Measurements from ENCODE around the gene MADD. TPM values are rescaled to one million over a fixed set of nuclear protein-coding genes. Genes with fewer than 3 reads are reported as not detected.

The MADD gene
- total RNA-seq, 2 experiments from 2014 or later = 161 to 178 TPM

DNA sequence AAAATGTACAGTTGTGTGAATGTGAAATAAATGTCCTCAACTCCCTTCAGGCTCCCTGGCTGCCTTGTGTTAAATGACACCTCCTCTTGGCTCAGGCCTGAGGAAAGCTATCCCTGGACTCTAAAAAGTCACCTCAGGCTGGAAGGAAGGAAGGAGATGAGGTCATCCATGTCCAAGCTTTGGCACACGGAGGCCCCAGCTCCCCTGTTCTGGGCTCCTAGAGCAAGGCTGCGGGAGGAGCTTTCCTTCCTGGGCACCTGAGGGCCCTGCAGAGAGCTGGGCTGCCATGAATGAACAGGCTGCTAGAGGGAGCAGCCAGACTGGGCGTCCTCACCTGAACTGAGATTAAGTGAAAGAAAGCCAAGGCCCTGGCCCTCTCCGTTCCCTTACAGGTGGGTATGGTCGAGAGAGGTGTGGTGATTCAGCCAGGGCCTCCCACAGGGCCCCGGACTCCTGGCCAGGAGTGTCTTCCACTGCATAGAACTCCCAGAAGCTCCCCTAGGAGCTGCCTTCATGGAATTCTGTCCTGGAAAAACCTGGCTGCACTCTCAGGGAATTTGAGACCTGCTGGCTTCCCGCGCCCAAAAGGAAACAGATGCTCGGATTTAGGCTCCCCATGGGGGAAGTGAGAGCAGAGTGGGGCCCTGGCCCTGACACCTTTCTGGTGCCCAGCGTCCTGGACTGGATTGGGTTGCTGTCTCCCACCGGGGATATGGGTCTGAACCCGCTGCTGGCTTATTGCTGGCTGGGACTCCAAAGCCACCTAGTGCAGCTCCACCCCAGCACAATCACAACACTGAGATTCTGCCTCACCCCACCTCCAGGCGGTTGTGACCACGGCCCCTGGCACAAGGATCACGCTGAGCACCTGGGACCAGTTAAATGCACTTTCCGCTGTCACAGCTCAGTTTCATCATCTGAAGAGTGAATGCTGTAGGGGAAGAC, 60.3 kb downstream of the MADD start:
- Histone ChIP-seq H3K4me1 (ENCODE audit: insufficient read depth, low read length) (no peaks in the 10 kb centered on the region), H3K27me3 (ENCODE audit: control insufficient read depth in 1 of 2, insufficient read depth in 2 of 2, low read length in 2 of 2) (no peaks in the 10 kb centered on the region), H3K27ac (ENCODE audit: low read depth in 1 of 2, low read length in 2 of 2) (no peak overlapping the region), H3K36me3 (ENCODE audit: insufficient read depth, low read length) (peaks cover 26% of the 10 kb centered on the region), H3K4me3 (ENCODE audit: low read length) (no peak overlapping the region), H3K9me3 (ENCODE audit: control insufficient read depth in 1 of 2, insufficient read depth in 1 of 2, low read length in 2 of 2) (no peaks in the 10 kb centered on the region)
- no peaks in the 10 kb centered on the region for H3K9me3 Mint-ChIP-seq
- ATAC-seq (ENCODE audit: poor library complexity) = peak; percentile 35
- ChIA-PET POLR2A (interaction anchor here (1.1 kb wide), 1 partner anchor 63 kb away, joined by 3 read pairs; no protein-coding TSS in a partner anchor), CTCF (interaction anchor here (1.1 kb wide), 1 partner anchor 81 kb away, joined by 3 read pairs; no protein-coding TSS in a partner anchor)
- no peak overlapping the region for H3K4me3 Mint-ChIP-seq
- H3K27ac Mint-ChIP-seq = no peak overlapping the region
- peak in 1 of 14 experiments; percentile 14 for DNase-seq
- H3K36me3 Mint-ChIP-seq (ENCODE audit: low read depth) = peaks cover 48% of the 10 kb centered on the region
- intact Hi-C loops (cut with DNase I, micrococcal nuclease) = no loop called here
- TF ChIP-seq, protein P1, sequence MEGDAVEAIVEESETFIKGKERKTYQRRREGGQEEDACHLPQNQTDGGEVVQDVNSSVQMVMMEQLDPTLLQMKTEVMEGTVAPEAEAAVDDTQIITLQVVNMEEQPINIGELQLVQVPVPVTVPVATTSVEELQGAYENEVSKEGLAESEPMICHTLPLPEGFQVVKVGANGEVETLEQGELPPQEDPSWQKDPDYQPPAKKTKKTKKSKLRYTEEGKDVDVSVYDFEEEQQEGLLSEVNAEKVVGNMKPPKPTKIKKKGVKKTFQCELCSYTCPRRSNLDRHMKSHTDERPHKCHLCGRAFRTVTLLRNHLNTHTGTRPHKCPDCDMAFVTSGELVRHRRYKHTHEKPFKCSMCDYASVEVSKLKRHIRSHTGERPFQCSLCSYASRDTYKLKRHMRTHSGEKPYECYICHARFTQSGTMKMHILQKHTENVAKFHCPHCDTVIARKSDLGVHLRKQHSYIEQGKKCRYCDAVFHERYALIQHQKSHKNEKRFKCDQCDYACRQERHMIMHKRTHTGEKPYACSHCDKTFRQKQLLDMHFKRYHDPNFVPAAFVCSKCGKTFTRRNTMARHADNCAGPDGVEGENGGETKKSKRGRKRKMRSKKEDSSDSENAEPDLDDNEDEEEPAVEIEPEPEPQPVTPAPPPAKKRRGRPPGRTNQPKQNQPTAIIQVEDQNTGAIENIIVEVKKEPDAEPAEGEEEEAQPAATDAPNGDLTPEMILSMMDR (IDR thresholded peaks at IDR 0.05) = no peak
- H3K4me1 Mint-ChIP-seq (ENCODE audit: low read depth) = no peaks in the 10 kb centered on the region
- no peaks in the 10 kb centered on the region for H3K27me3 Mint-ChIP-seq

DNA sequence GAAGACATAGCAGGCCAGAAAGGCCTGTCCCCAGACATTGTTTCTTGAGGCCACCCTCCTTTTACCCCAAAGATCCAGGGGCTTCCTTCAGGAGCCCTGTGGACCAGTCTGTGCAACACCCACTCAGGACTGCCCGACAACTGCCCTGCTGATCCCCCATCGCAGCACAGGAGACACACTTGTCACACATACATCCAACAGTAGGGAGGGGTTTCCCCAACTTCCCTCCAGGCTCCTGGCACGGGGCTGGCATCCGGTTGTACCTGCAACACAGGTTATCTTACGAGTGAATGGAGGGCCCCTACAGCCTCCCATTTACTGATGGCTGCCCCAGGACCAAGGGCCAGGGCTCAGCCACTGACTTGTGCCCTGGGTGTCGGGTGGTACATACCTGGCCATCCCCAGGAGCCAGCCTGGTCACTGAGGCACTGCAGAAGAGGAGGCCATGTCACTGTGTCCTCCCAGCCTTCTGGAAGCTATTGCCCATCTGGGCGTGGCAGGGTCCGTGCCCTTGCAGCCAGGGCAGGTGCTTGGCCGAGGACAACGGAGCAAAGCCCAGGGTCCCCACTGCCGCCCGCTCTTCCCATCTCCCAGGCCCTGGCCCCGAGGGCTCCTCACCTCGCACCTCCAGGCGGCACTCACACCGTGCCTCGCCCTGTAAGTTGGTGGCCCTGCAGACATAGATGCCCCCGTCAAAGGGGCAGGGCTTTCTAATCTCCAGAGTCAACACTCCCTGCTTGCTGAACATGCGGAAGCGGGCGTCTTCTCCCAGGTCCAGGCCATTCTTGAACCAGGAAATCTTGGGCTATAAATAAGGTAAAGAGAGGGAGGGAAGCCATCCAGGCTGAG, 61.7 kb downstream of the MADD start:
- ATAC-seq (ENCODE audit: poor library complexity) (no peak), DNase-seq (no peak)
- ChIA-PET POLR2A (no interaction called here), CTCF (no interaction called here)
- TF ChIP-seq, protein P1 (IDR thresholded peaks at IDR 0.05) = no peak
- Mint-ChIP-seq H3K9me3 (no peaks in the 10 kb centered on the region), H3K27ac (peak overlapping the region; percentile 33), H3K36me3 (ENCODE audit: low read depth) (peaks cover 34% of the 10 kb centered on the region), H3K27me3 (no peaks in the 10 kb centered on the region), H3K4me3 (no peak overlapping the region), H3K4me1 (ENCODE audit: low read depth) (no peaks in the 10 kb centered on the region)
- peaks cover 26% of the 10 kb centered on the region for H3K36me3 ChIP-seq (ENCODE audit: insufficient read depth, low read length)
- no peaks in the 10 kb centered on the region for H3K9me3 ChIP-seq (ENCODE audit: control insufficient read depth in 1 of 2, insufficient read depth in 1 of 2, low read length in 2 of 2)
- intact Hi-C loops (cut with DNase I, micrococcal nuclease) = no loop called here
- no peak overlapping the region for H3K27ac ChIP-seq (ENCODE audit: low read depth in 1 of 2, low read length in 2 of 2)
- no peaks in the 10 kb centered on the region for H3K4me1 ChIP-seq (ENCODE audit: insufficient read depth, low read length)
- H3K27me3 ChIP-seq (ENCODE audit: control insufficient read depth in 1 of 2, insufficient read depth in 2 of 2, low read length in 2 of 2) = no peaks in the 10 kb centered on the region
- H3K4me3 ChIP-seq (ENCODE audit: low read length) = no peak overlapping the region

DNA sequence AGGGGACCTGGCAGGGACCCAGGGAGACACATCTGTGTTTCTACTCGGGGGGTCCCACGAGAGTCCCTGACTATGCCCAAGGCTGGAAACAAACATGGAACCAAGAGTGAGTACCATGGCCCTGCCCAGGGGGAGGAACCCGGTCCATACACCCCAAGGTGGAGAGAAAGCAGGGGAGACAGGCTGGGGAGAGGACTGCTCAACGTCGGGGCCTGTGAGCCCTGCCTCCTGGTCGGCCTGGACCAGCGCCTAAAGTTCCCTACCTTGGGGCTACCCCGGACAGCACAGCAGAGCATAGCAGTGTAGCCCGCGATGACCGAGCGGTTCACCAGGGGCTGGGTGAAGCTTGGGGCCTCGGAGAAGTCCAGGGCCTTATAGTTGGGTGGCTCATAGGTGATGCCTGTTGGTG, 62.4 kb downstream of the MADD start:
- peaks cover 26% of the 10 kb centered on the region for H3K36me3 ChIP-seq (ENCODE audit: insufficient read depth, low read length)
- ATAC-seq (ENCODE audit: poor library complexity) (no peak), DNase-seq (no peak)
- H3K27me3 ChIP-seq (ENCODE audit: control insufficient read depth in 1 of 2, insufficient read depth in 2 of 2, low read length in 2 of 2) = no peaks in the 10 kb centered on the region
- Mint-ChIP-seq H3K4me3 (no peak overlapping the region), H3K4me1 (ENCODE audit: low read depth) (no peaks in the 10 kb centered on the region), H3K36me3 (ENCODE audit: low read depth) (peaks cover 30% of the 10 kb centered on the region), H3K27ac (peak overlapping the region; percentile 33), H3K9me3 (no peaks in the 10 kb centered on the region), H3K27me3 (no peaks in the 10 kb centered on the region)
- H3K4me1 ChIP-seq (ENCODE audit: insufficient read depth, low read length) = no peaks in the 10 kb centered on the region
- POLR2A ChIA-PET = no interaction called here
- CTCF ChIA-PET = no interaction called here
- H3K9me3 ChIP-seq (ENCODE audit: control insufficient read depth in 1 of 2, insufficient read depth in 1 of 2, low read length in 2 of 2) = no peaks in the 10 kb centered on the region
- H3K27ac ChIP-seq (ENCODE audit: low read depth in 1 of 2, low read length in 2 of 2) = no peak overlapping the region
- intact Hi-C loops (cut with DNase I, micrococcal nuclease) = no loop called here
- no peak overlapping the region for H3K4me3 ChIP-seq (ENCODE audit: low read length)
- TF ChIP-seq, protein P1 (IDR thresholded peaks at IDR 0.05) = no peak
